ENCODE results near the gene MAPK8IP3.
A peak's percentile ranks its signal among the peaks of the same experiment; 100 is the strongest.

MAPK8IP3 gene

GRCh38 chr16:1743376-1744337, 37.7 kb downstream of the MAPK8IP3 start:
- Histone ChIP-seq H3K36me3 (ENCODE audit: control insufficient read depth, insufficient read depth, low read length, severe bottlenecking) (peaks cover 53% of the 10 kb centered on the region), H3K4me1 (ENCODE audit: control insufficient read depth, insufficient read depth, low read length) (no peaks in the 10 kb centered on the region)

DNA sequence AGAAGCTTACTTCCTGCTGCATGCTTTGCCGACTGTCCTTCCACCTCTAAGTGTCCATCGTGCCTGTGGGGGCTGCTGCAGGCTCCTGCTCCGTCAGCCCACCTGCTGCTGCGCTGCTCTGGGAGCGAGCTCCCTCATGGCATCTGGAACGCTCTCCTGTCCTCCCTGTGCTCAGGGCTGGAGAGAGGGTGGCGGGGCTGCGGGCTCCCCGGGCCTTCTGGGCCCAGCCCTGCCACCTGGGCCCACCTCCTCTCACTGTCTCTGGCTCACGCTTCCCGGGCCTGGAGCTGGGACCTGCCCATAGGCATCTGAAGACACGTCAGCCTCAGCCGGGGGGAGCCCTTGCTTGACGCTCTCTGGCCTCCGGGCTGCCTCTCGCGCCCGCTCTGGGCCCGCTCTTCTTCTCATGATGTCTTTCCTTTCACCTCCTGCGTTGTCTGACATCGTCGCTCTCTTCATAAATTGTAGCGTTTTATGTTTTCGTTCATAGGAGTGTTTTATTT, 38.4 kb downstream of the MAPK8IP3 start:
- H3K4me3 ChIP-seq (ENCODE audit: low read length): no peak overlapping the region
- DNase-seq (ENCODE audit: low read depth): no peak
- H3K4me1 ChIP-seq (ENCODE audit: control insufficient read depth, insufficient read depth, low read length): no peaks in the 10 kb centered on the region
- H3K9me3 ChIP-seq (ENCODE audit: control insufficient read depth, low read length): no peaks in the 10 kb centered on the region
- H3K9ac ChIP-seq (ENCODE audit: low read length): no peak overlapping the region
- H3K27me3 ChIP-seq (replicated peaks; ENCODE audit: control insufficient read depth, insufficient read depth, low read length): no peaks in the 10 kb centered on the region
- peaks cover 60% of the 10 kb centered on the region for H3K36me3 ChIP-seq (ENCODE audit: control insufficient read depth, insufficient read depth, low read length, severe bottlenecking)

More at GRCh38 chr16:1743376-1744337, 37.7 kb downstream of the MAPK8IP3 start:
- DNase-seq (ENCODE audit: low read depth): no peak
- Histone ChIP-seq H3K27me3 (replicated peaks; ENCODE audit: control insufficient read depth, insufficient read depth, low read length) (no peaks in the 10 kb centered on the region), H3K9me3 (ENCODE audit: control insufficient read depth, low read length) (no peaks in the 10 kb centered on the region), H3K4me3 (ENCODE audit: low read length) (no peak overlapping the region), H3K9ac (ENCODE audit: low read length) (no peak overlapping the region)

DNA sequence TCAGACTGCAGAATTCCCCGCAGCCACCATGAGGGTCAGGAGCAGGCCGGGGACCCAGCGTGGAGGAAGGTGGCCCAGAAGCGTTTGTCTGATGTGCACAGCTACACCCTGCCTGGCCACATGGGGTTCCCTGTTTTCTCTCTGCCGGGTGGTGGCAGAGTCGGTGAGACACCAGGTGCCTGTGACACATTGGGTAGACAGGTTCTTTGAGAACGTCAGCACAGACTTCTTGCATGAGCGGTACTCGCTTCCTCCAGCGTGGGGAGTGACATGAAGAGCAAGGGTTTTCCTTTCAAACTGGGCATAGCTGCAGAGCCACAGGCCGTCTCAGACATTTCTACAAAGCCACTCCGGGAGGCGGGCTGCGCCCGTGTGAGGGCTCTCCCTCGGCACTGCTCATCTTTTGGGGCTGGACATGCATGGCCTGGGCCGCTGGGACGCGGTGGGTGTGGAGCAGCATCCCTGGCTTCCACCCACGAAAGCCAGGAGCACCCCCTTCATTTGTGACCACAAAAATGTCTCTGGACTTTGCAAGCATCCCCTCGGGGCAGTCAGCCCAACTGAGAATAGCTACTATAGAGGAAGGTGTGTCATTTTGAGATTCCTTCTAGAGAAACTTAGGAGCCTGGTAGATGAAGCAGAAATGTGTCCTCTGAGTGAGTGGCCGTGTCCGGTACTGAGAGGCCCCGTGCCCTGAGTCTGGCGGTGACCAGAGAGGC, 39.3 kb downstream of the MAPK8IP3 start:
- Histone ChIP-seq H3K4me3 (ENCODE audit: low read length) (no peak overlapping the region), H3K9me3 (ENCODE audit: control insufficient read depth, low read length) (no peaks in the 10 kb centered on the region), H3K36me3 (ENCODE audit: control insufficient read depth, insufficient read depth, low read length, severe bottlenecking) (peaks cover 61% of the 10 kb centered on the region), H3K4me1 (ENCODE audit: control insufficient read depth, insufficient read depth, low read length) (peaks cover 4% of the 10 kb centered on the region), H3K27me3 (replicated peaks; ENCODE audit: control insufficient read depth, insufficient read depth, low read length) (no peaks in the 10 kb centered on the region), H3K9ac (ENCODE audit: low read length) (no peak overlapping the region)
- peak; percentile 92 for DNase-seq (ENCODE audit: low read depth)

DNA sequence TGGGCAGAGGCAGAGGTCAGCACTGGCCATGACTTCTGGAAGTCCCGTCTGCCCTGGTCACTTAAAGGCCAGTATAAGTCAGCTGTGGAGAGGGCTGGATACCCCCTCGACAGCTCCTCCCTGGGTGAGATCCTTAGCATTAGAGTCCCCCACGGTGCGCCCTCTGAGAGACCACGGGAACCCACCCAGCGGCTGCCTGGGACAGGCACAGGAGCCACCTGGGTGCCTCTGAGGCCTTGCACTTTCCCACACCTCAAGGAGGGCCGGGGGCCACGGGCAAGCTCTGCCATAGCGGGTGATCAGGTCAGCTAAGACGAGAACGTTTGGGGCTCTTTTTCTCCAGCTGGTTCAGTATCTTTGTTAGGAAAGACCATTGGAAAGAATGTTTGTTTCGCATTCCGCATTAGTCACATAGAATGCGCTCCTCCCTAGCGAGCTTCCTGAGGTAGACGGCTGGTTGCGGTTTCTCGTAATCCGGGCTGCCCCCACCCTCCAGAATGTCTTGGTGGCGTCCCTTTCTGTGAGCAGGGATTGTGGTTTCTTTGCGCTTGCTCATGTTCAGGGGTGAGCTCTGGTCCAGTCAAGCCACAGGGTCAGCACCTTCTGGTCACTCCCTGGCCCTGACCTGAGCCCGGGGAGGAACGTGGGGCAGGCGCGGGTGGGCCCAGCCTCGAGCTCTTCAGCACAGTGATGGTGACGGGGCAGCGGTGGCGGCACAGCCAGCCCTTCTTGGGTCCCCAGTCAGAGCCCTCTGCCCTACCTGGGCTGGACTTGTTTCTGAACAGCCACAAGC, 40.1 kb downstream of the MAPK8IP3 start:
- Histone ChIP-seq H3K36me3 (ENCODE audit: control insufficient read depth, insufficient read depth, low read length, severe bottlenecking) (peaks cover 58% of the 10 kb centered on the region), H3K27me3 (replicated peaks; ENCODE audit: control insufficient read depth, insufficient read depth, low read length) (no peaks in the 10 kb centered on the region), H3K9ac (ENCODE audit: low read length) (no peak overlapping the region), H3K4me1 (ENCODE audit: control insufficient read depth, insufficient read depth, low read length) (peaks cover 4% of the 10 kb centered on the region), H3K4me3 (ENCODE audit: low read length) (no peak overlapping the region), H3K9me3 (ENCODE audit: control insufficient read depth, low read length) (no peaks in the 10 kb centered on the region)
- peak; percentile 90 for DNase-seq (ENCODE audit: low read depth)

DNA sequence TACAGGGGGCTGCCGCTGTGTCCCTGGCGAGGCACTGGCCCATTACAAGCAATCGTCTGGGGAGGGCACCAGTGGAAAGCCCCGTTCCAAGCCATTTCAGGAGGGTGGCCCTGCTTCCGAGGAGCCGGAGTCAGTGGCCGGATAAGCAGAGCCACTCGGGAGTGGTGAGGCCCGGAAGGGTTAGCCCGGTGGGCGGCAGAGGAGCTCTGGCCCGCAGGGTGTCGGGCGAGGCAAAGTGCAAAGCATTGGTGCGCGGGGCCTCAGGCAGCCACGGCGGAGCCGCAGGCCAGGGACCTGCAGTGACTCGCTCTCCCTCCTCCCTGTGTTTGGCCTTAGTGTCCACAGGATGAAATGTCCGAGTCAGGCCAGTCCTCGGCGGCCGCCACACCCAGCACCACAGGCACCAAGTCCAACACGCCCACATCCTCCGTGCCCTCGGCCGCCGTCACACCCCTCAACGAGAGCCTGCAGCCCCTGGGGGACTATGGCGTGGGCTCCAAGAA, 40.7 kb downstream of the MAPK8IP3 start:
- Histone ChIP-seq H3K36me3 (ENCODE audit: control insufficient read depth, insufficient read depth, low read length, severe bottlenecking) (peaks cover 65% of the 10 kb centered on the region), H3K4me3 (ENCODE audit: low read length) (no peak overlapping the region), H3K4me1 (ENCODE audit: control insufficient read depth, insufficient read depth, low read length) (peaks cover 4% of the 10 kb centered on the region), H3K9ac (ENCODE audit: low read length) (no peak overlapping the region), H3K9me3 (ENCODE audit: control insufficient read depth, low read length) (no peaks in the 10 kb centered on the region), H3K27me3 (replicated peaks; ENCODE audit: control insufficient read depth, insufficient read depth, low read length) (no peaks in the 10 kb centered on the region)
- DNase-seq (ENCODE audit: low read depth): no peak

GRCh38 chr16:1747934-1748333, 41.9 kb downstream of the MAPK8IP3 start:
- H3K27me3 ChIP-seq (replicated peaks; ENCODE audit: control insufficient read depth, insufficient read depth, low read length): no peaks in the 10 kb centered on the region
- peaks cover 4% of the 10 kb centered on the region for H3K4me1 ChIP-seq (ENCODE audit: control insufficient read depth, insufficient read depth, low read length)
- H3K36me3 ChIP-seq (ENCODE audit: control insufficient read depth, insufficient read depth, low read length, severe bottlenecking): peaks cover 71% of the 10 kb centered on the region
- no peak overlapping the region for H3K9ac ChIP-seq (ENCODE audit: low read length)
- no peaks in the 10 kb centered on the region for H3K9me3 ChIP-seq (ENCODE audit: control insufficient read depth, low read length)
- no peak overlapping the region for H3K4me3 ChIP-seq (ENCODE audit: low read length)
- DNase-seq (ENCODE audit: low read depth): no peak

DNA sequence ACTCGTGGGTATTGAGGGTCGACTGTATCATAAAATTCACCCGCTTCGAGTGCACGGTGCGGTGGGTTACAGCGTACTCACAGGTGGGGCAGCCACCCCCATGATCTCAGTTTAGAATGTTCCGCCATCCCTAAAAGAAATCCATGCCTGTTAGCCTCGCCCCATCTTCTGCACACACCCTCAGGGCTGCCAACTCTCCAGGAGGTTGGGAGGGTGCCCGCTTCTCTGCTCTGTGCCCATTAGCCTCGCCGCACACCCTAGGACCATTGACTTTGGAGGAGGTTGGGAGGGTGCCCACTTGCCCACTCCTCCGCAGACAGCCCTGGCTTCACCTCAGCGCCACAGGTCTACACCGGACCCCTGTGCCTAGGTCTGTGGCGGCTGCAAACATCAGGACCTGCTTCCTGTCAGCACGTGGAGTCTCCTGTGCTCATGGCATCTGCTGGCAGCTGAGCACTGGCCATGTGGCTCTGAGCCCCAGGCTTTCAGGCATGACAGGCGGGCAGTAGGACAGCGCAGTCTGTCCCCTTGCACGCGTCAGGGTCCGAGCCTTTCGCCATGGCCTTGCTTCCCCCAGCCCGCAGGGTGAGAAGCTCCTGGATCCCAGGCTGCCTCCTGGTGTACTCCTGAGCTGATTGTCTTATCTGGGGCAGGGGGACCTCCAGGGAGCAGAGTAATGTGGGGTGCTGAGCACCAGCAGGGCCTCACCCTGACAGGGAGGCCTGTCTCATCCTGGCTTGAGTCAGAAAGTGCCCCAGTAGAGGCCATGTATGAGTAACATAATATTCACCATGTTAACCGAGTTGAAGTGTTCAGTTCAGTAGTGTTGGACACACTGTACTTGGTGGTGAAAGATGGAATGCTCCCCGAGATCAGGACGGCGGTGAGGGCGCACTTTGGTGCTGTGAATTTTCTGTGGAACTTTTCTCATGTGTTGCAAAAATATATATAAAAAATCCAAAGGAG, 43.4 kb downstream of the MAPK8IP3 start:
- Histone ChIP-seq H3K4me3 (ENCODE audit: low read length) (no peak overlapping the region), H3K36me3 (ENCODE audit: control insufficient read depth, insufficient read depth, low read length, severe bottlenecking) (peaks cover 68% of the 10 kb centered on the region)
- DNase-seq (ENCODE audit: low read depth): peak; percentile 3

GRCh38 chr16:1751946-1752345, 46.0 kb downstream of the MAPK8IP3 start:
- Histone ChIP-seq H3K27me3 (replicated peaks; ENCODE audit: control insufficient read depth, insufficient read depth, low read length) (no peaks in the 10 kb centered on the region), H3K4me1 (ENCODE audit: control insufficient read depth, insufficient read depth, low read length) (peaks cover 4% of the 10 kb centered on the region), H3K9me3 (ENCODE audit: control insufficient read depth, low read length) (no peaks in the 10 kb centered on the region), H3K4me3 (ENCODE audit: low read length) (no peak overlapping the region), H3K36me3 (ENCODE audit: control insufficient read depth, insufficient read depth, low read length, severe bottlenecking) (peaks cover 66% of the 10 kb centered on the region), H3K9ac (ENCODE audit: low read length) (no peak overlapping the region)
- no peak for DNase-seq (ENCODE audit: low read depth)

More for the DNA sequence above, 43.4 kb downstream of the MAPK8IP3 start:
- Histone ChIP-seq H3K4me1 (ENCODE audit: control insufficient read depth, insufficient read depth, low read length) (peaks cover 4% of the 10 kb centered on the region), H3K27me3 (replicated peaks; ENCODE audit: control insufficient read depth, insufficient read depth, low read length) (no peaks in the 10 kb centered on the region), H3K9me3 (ENCODE audit: control insufficient read depth, low read length) (no peaks in the 10 kb centered on the region), H3K9ac (ENCODE audit: low read length) (no peak overlapping the region)

- Histone ChIP-seq H3K4me1 (ENCODE audit: control insufficient read depth, insufficient read depth, low read length) (peaks cover 4% of the 10 kb centered on the region), H3K27me3 (replicated peaks; ENCODE audit: control insufficient read depth, insufficient read depth, low read length) (no peaks in the 10 kb centered on the region), H3K9ac (ENCODE audit: low read length) (no peak overlapping the region), H3K9me3 (ENCODE audit: control insufficient read depth, low read length) (no peaks in the 10 kb centered on the region), H3K4me3 (ENCODE audit: low read length) (no peak overlapping the region), H3K36me3 (ENCODE audit: control insufficient read depth, insufficient read depth, low read length, severe bottlenecking) (peaks cover 60% of the 10 kb centered on the region)
- DNase-seq (ENCODE audit: low read depth): no peak
These were observed 46.9 kb downstream of the MAPK8IP3 start for GRCh38 chr16:1752853-1753252.

DNA sequence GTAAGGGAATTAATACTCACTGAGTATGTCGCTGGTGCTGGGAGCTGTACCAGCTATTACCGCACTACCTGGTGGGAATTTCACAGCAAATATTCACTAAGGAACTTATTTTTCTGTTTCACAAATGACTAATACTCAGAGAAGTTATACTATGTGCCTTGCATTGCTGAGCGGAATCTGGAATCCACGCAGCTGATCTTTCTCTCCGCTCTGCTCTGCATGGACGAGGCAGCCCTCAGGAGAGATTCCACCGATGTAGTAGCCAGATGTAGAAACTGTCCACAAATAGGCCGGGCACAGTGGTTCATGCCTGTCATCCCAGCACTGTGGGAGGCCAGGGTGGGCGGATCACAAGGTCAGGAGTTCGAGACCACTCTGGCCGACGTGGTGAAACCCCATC, 48.2 kb downstream of the MAPK8IP3 start:
- no peak for DNase-seq (ENCODE audit: low read depth)
- Histone ChIP-seq H3K4me3 (ENCODE audit: low read length) (no peak overlapping the region), H3K9me3 (ENCODE audit: control insufficient read depth, low read length) (no peaks in the 10 kb centered on the region), H3K4me1 (ENCODE audit: control insufficient read depth, insufficient read depth, low read length) (peaks cover 4% of the 10 kb centered on the region), H3K36me3 (ENCODE audit: control insufficient read depth, insufficient read depth, low read length, severe bottlenecking) (peaks cover 55% of the 10 kb centered on the region), H3K9ac (ENCODE audit: low read length) (no peak overlapping the region), H3K27me3 (replicated peaks; ENCODE audit: control insufficient read depth, insufficient read depth, low read length) (no peaks in the 10 kb centered on the region)
